BE2C (cell line): ENCODE results near the gene RTF2.

Experiments
- DNase-seq: peaks from one replicate; pipeline ENCODE4 v3.0.0-alpha.2; 2020
- H3K27me3 ChIP-seq: fragments of 250-450 bp; sonication (Bioruptor Pico); 2 replicates; pipeline ENCODE4 v1.5.1; 2020; ENCODE audit warnings: mild to moderate bottlenecking
- H3K36me3 ChIP-seq: fragments of 250-450 bp; sonication (Bioruptor Pico); 2 replicates; pipeline ENCODE4 v1.5.1; 2020; ENCODE audit warnings: mild to moderate bottlenecking
- H3K4me1 ChIP-seq: fragments of 250-450 bp; sonication (Bioruptor Pico); 2 replicates; pipeline ENCODE4 v1.5.1; 2020
- H3K4me3 ChIP-seq: 2 replicates; pipeline ENCODE4 v1.5.1; 2011; ENCODE audit warnings: low read depth, low read length
- H3K9me3 ChIP-seq: fragments of 250-450 bp; sonication (Bioruptor Pico); 2 replicates; pipeline ENCODE4 v1.5.1; 2020
- TF ChIP-seq, protein P1 (sequence below): IDR thresholded peaks from 2 replicates; pipeline ENCODE4 v1.5.1; 2012; ENCODE audit warnings: mild to moderate bottlenecking, low read depth, low read length

Gene RTF2

DNA sequence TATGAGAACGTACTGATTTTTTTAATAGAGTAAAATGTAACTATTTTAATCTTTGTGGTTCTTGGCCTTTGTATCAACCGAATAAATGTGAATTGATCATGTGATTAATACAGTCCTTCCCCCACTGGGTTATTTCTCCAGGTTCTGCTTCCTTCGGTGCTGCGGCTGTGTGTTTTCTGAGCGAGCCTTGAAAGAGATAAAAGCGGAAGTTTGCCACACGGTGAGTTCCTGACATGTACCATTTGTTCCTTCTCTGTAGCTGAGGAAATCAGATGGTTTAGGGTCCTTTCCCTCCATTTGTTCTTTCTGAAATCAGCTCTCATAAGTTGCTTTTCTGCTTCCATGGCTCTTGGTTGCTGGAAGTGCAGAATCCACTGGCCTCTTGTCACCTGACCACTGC lies 15.5 kb downstream of the RTF2 start:
- no peaks in the 10 kb centered on the region for H3K27me3 ChIP-seq
- H3K9me3 ChIP-seq = no peaks in the 10 kb centered on the region
- TF ChIP-seq, protein P1, sequence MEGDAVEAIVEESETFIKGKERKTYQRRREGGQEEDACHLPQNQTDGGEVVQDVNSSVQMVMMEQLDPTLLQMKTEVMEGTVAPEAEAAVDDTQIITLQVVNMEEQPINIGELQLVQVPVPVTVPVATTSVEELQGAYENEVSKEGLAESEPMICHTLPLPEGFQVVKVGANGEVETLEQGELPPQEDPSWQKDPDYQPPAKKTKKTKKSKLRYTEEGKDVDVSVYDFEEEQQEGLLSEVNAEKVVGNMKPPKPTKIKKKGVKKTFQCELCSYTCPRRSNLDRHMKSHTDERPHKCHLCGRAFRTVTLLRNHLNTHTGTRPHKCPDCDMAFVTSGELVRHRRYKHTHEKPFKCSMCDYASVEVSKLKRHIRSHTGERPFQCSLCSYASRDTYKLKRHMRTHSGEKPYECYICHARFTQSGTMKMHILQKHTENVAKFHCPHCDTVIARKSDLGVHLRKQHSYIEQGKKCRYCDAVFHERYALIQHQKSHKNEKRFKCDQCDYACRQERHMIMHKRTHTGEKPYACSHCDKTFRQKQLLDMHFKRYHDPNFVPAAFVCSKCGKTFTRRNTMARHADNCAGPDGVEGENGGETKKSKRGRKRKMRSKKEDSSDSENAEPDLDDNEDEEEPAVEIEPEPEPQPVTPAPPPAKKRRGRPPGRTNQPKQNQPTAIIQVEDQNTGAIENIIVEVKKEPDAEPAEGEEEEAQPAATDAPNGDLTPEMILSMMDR = no peak
- H3K36me3 ChIP-seq = peaks cover 32% of the 10 kb centered on the region
- no peak for DNase-seq
- no peak overlapping the region for H3K4me3 ChIP-seq
- H3K4me1 ChIP-seq = no peaks in the 10 kb centered on the region

DNA sequence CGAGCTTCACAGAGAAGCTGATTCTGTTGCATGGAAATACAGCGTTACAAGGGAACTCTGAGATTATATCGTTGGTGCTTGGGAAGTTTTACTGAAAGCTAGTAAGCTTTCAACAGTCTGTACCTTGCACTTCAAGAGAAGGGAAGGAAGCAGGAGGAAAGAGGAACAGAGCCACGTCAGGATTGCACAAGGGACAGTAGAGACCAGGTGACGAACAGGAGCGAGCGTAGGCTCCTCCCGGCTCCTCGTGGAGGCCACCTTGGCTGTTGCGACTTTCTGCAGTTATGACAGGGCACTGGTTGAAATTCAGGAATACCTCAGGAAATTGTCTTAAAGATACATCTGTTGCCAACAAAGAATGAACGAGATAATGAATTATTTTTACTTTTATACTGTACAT lies 18.8 kb downstream of the RTF2 start:
- no peaks in the 10 kb centered on the region for H3K9me3 ChIP-seq
- H3K27me3 ChIP-seq = no peaks in the 10 kb centered on the region
- DNase-seq = no peak
- H3K4me1 ChIP-seq = no peaks in the 10 kb centered on the region
- TF ChIP-seq, protein P1 = no peak
- H3K36me3 ChIP-seq = peaks cover 15% of the 10 kb centered on the region
- H3K4me3 ChIP-seq = no peak overlapping the region

DNA sequence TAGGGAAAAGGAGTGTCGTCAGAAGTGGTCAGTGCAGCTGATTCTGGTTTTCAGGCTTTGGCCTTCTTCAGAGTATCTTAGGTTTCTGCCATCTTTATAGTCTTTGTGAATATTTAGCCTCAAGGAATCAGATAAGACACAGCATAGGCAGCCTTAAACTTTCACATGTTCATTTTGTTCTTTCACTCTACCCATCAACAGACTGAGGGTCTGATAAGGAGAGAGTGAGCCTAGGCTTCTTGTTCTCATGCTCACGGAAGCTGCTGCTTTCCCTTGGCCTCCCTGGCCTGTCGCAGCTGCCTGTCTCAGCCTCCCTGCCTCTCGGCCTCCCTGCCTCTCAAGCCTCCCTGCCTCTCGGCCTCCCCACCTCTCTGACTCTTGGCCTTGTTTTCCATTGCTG lies 20.1 kb downstream of the RTF2 start:
- Histone ChIP-seq H3K4me3 (no peak overlapping the region), H3K4me1 (no peaks in the 10 kb centered on the region), H3K27me3 (no peaks in the 10 kb centered on the region), H3K9me3 (no peaks in the 10 kb centered on the region), H3K36me3 (peaks cover 15% of the 10 kb centered on the region)
- TF ChIP-seq, protein P1 = no peak
- DNase-seq = no peak

DNA sequence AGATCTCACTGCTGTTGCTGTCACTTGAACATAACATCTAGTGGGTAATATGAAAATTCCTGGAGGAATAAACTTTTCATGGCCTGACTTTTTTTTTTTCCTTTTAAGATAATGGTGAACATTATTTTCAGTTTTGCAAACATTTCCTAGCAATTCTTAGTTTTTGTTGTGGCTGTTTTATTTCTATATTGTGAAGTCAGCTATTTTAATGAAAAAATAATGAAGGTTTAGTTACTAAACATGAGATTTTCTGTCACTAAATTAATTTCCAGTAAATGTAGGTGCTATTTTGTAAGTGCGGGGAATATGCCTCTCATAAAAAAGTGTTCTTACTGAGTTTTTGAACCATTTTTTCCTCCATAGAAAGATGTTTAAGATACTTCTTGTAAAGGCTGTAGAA lies 32.7 kb downstream of the RTF2 start:
- Histone ChIP-seq H3K4me1 (no peaks in the 10 kb centered on the region), H3K27me3 (no peaks in the 10 kb centered on the region), H3K36me3 (peaks cover 10% of the 10 kb centered on the region), H3K4me3 (no peak overlapping the region), H3K9me3 (no peaks in the 10 kb centered on the region)
- TF ChIP-seq, protein P1 = no peak
- no peak for DNase-seq

DNA sequence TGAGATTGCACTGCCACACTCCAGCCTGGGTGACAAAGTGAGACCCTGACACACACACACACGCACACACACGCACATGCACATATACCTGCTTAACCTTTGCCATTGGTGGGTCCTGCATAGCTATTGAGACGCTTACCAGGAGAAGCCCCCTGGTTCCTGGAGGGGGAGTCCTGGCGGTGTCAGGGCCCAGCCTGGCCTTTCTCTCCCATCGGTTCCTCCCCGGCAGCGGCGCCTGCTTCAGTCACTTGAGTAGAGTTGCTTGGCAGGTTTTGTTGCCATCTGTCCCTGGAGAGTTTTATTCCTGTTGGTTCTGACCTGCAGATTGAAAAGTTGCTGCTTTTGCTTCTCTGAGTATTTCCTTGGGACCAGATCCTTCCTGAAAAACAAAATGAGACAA lies 35.5 kb downstream of the RTF2 start:
- no peak overlapping the region for H3K4me3 ChIP-seq
- no peak for DNase-seq
- TF ChIP-seq, protein P1 = no peak
- H3K9me3 ChIP-seq = no peaks in the 10 kb centered on the region
- no peaks in the 10 kb centered on the region for H3K27me3 ChIP-seq
- 0 out of 2 replicates have a peak, but pooled peaks cover 4% of the 10 kb centered on the region for H3K36me3 ChIP-seq
- no peaks in the 10 kb centered on the region for H3K4me1 ChIP-seq

DNA sequence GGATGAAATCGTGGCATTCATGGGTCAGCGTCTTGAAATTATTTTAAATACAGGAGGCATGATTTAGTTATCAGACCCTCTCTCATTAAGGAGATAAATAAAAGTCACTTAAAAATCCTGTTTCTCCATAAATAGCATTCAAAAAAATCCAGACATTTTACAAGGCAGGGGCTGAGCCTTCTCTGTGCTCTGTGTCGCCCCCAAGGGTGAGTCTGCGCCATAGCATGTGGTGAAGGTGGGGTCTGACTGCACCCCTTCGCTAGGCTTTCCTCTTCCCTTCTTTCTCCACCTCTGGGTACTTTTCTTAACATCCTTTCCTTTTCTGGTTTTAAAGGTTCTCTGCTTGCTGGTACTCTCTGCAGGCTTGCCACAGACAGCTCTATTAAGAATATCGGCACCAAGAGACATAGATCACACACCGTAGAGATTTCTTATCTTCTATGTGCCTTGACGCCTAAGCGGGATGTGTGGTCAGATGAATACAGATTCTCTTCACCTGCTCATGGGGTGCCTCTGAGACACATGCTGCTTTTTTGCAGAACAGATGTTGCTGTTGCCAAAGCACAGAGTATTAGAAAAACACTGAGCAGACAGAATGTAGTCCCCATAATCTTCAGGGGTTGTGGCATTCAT lies 36.1 kb downstream of the RTF2 start:
- TF ChIP-seq, protein P1 = peak; percentile 57
- Histone ChIP-seq H3K4me3 (no peak overlapping the region), H3K36me3 (0 out of 2 replicates have a peak, but pooled peaks cover 4% of the 10 kb centered on the region), H3K9me3 (no peaks in the 10 kb centered on the region), H3K4me1 (no peaks in the 10 kb centered on the region), H3K27me3 (no peaks in the 10 kb centered on the region)
- DNase-seq = no peak
